Measurements from ENCODE around the gene GNB2. TPM values are rescaled to one million over a fixed set of nuclear protein-coding genes. Genes with fewer than 3 reads are reported as not detected.

The GNB2 gene
- polyA plus RNA-seq, 1 donor = 193 TPM

DNA sequence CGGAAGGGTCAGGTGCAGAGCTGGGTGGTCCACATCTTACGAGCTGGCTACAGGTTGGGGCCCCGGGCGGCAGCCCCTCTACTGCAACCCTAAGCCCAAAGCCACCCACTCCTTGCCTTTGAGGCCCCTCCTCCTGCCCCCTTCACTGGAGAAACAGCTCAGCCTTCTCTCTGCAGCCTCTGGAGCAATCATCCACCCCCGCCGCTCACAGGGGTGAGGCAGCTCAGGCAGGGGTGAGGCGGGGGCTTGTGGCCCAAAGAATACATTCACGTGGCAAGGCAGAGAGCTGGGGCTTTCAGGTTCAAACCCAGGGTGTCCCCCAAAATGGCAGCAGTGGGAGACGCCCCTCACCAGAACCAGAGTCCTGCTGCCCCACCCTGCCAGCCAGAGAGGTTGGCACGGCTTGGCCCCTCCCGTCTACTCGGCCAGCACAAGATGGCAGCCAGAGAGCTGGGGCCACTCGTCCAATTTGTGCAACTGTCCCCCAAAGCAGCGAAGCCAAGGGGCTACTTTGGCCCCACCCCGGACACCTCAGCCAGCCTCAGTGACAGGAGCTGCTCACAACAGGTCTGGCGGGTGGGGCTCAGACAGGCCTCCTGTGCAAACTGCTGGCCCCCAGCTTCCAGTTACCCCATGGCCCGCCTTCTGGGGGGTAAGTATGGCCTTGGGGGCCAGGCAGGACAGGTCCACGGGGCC, 7.2 kb downstream of the GNB2 start:
- no peak overlapping the region for H3K4me3 ChIP-seq (ENCODE audit: low read length)
- peaks cover 33% of the 10 kb centered on the region for H3K4me1 ChIP-seq (ENCODE audit: control insufficient read depth, insufficient read depth, low read length)
- H3K27ac ChIP-seq (ENCODE audit: low read length) = no peak overlapping the region

GRCh38 chr7:100681491-100682227, 8.1 kb downstream of the GNB2 start:
- Histone ChIP-seq H3K27me3 (ENCODE audit: control insufficient read depth, insufficient read depth, low read length) (no peaks in the 10 kb centered on the region), H3K36me3 (ENCODE audit: control insufficient read depth, insufficient read depth, low read length) (peaks cover 97% of the 10 kb centered on the region), H3K27ac (ENCODE audit: low read length) (no peak overlapping the region), H3K9me3 (ENCODE audit: control insufficient read depth, low read depth, low read length) (peaks cover 3% of the 10 kb centered on the region), H3K4me3 (ENCODE audit: low read length) (no peak overlapping the region), H3K4me1 (ENCODE audit: control insufficient read depth, insufficient read depth, low read length) (peaks cover 30% of the 10 kb centered on the region)
- WGBS (ENCODE audit: insufficient coverage, low lambda C conversion rate) = no CpG with 5 or more reads among the region's 29 CpGs
- DNase-seq = peak in 1 of 2 donors; percentile 10

More for the DNA sequence above, 7.2 kb downstream of the GNB2 start:
- 100% methylated on average over 1 of the region's 18 CpGs for WGBS (ENCODE audit: insufficient coverage, low lambda C conversion rate)
- H3K27me3 ChIP-seq (ENCODE audit: control insufficient read depth, insufficient read depth, low read length) = no peaks in the 10 kb centered on the region
- peak in 1 of 2 donors; percentile 25 for DNase-seq
- peaks cover 3% of the 10 kb centered on the region for H3K9me3 ChIP-seq (ENCODE audit: control insufficient read depth, low read depth, low read length)
- H3K36me3 ChIP-seq (ENCODE audit: control insufficient read depth, insufficient read depth, low read length) = peaks cover 91% of the 10 kb centered on the region

- Histone ChIP-seq H3K27ac (ENCODE audit: low read length) (no peak overlapping the region), H3K9me3 (ENCODE audit: control insufficient read depth, low read depth, low read length) (peaks cover 3% of the 10 kb centered on the region), H3K4me1 (ENCODE audit: control insufficient read depth, insufficient read depth, low read length) (peaks cover 27% of the 10 kb centered on the region), H3K27me3 (ENCODE audit: control insufficient read depth, insufficient read depth, low read length) (no peaks in the 10 kb centered on the region), H3K4me3 (ENCODE audit: low read length) (no peak overlapping the region), H3K36me3 (ENCODE audit: control insufficient read depth, insufficient read depth, low read length) (peaks cover 97% of the 10 kb centered on the region)
- DNase-seq = no peak
- WGBS (ENCODE audit: insufficient coverage, low lambda C conversion rate) = 100% methylated on average over 1 of the region's 25 CpGs
These were observed 8.7 kb downstream of the GNB2 start for GRCh38 chr7:100682228-100682741.

GRCh38 chr7:100682991-100683658, 9.6 kb downstream of the GNB2 start:
- DNase-seq = no peak

GRCh38 chr7:100683659-100684533, 10.4 kb downstream of the GNB2 start:
- Histone ChIP-seq H3K4me1 (ENCODE audit: control insufficient read depth, insufficient read depth, low read length) (peaks cover 13% of the 10 kb centered on the region), H3K4me3 (ENCODE audit: low read length) (no peak overlapping the region), H3K27ac (ENCODE audit: low read length) (no peak overlapping the region), H3K9me3 (ENCODE audit: control insufficient read depth, low read depth, low read length) (no peaks in the 10 kb centered on the region), H3K36me3 (ENCODE audit: control insufficient read depth, insufficient read depth, low read length) (peaks cover 97% of the 10 kb centered on the region), H3K27me3 (ENCODE audit: control insufficient read depth, insufficient read depth, low read length) (no peaks in the 10 kb centered on the region)
- no peak for DNase-seq
- no CpG with 5 or more reads among the region's 37 CpGs for WGBS (ENCODE audit: insufficient coverage, low lambda C conversion rate)

More at GRCh38 chr7:100682991-100683658, 9.6 kb downstream of the GNB2 start:
- Histone ChIP-seq H3K36me3 (ENCODE audit: control insufficient read depth, insufficient read depth, low read length) (peaks cover 97% of the 10 kb centered on the region), H3K4me3 (ENCODE audit: low read length) (no peak overlapping the region), H3K9me3 (ENCODE audit: control insufficient read depth, low read depth, low read length) (peaks cover 3% of the 10 kb centered on the region), H3K27me3 (ENCODE audit: control insufficient read depth, insufficient read depth, low read length) (no peaks in the 10 kb centered on the region), H3K4me1 (ENCODE audit: control insufficient read depth, insufficient read depth, low read length) (peaks cover 20% of the 10 kb centered on the region), H3K27ac (ENCODE audit: low read length) (no peak overlapping the region)
- no CpG with 5 or more reads among the region's 28 CpGs for WGBS (ENCODE audit: insufficient coverage, low lambda C conversion rate)

- Histone ChIP-seq H3K9me3 (ENCODE audit: control insufficient read depth, low read depth, low read length) (no peaks in the 10 kb centered on the region), H3K27me3 (ENCODE audit: control insufficient read depth, insufficient read depth, low read length) (no peaks in the 10 kb centered on the region), H3K4me3 (ENCODE audit: low read length) (no peak overlapping the region), H3K36me3 (ENCODE audit: control insufficient read depth, insufficient read depth, low read length) (peaks cover 98% of the 10 kb centered on the region), H3K4me1 (ENCODE audit: control insufficient read depth, insufficient read depth, low read length) (peaks cover 6% of the 10 kb centered on the region), H3K27ac (ENCODE audit: low read length) (no peak overlapping the region)
- no CpG with 5 or more reads among the region's 16 CpGs for WGBS (ENCODE audit: insufficient coverage, low lambda C conversion rate)
- no peak for DNase-seq
These were observed 11.0 kb downstream of the GNB2 start for GRCh38 chr7:100684534-100685042.

GRCh38 chr7:100685049-100685605, 11.6 kb downstream of the GNB2 start:
- Histone ChIP-seq H3K27me3 (ENCODE audit: control insufficient read depth, insufficient read depth, low read length) (no peaks in the 10 kb centered on the region), H3K27ac (ENCODE audit: low read length) (no peak overlapping the region), H3K9me3 (ENCODE audit: control insufficient read depth, low read depth, low read length) (no peaks in the 10 kb centered on the region), H3K36me3 (ENCODE audit: control insufficient read depth, insufficient read depth, low read length) (peaks cover 95% of the 10 kb centered on the region), H3K4me1 (ENCODE audit: control insufficient read depth, insufficient read depth, low read length) (peaks cover under 1% of the 10 kb centered on the region), H3K4me3 (ENCODE audit: low read length) (no peak overlapping the region)
- no peak for DNase-seq
- no CpG with 5 or more reads among the region's 18 CpGs for WGBS (ENCODE audit: insufficient coverage, low lambda C conversion rate)

DNA sequence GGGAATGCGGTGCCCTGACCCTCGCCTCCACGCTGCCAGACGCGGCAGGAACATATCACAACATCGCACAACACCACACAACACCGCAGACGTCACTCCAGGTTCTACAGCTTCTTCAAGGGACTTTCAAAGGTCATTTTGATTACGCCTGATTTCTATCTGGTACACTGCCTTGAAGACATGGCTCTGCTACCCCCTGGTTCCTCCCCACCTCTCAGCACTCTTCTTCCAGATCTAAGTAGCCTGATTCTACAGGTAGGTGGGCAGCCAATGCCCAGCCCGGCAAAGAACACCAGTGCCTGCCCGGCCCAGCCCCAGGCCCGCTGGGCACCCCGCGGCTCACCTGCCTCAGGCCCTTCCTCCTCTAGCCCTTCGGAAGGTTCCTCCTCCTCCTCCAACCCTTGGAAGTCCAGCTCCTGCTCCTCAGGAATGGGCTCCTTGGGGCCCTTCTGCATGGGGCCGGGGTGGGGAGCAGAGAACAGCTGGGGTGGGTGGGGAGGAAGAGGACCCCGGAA, 12.1 kb downstream of the GNB2 start:
- Histone ChIP-seq H3K4me1 (ENCODE audit: control insufficient read depth, insufficient read depth, low read length) (peaks cover under 1% of the 10 kb centered on the region), H3K36me3 (ENCODE audit: control insufficient read depth, insufficient read depth, low read length) (peaks cover 90% of the 10 kb centered on the region), H3K27ac (ENCODE audit: low read length) (no peak overlapping the region), H3K4me3 (ENCODE audit: low read length) (no peak overlapping the region), H3K27me3 (ENCODE audit: control insufficient read depth, insufficient read depth, low read length) (no peaks in the 10 kb centered on the region), H3K9me3 (ENCODE audit: control insufficient read depth, low read depth, low read length) (no peaks in the 10 kb centered on the region)
- DNase-seq = no peak
- no CpG with 5 or more reads among the region's 17 CpGs for WGBS (ENCODE audit: insufficient coverage, low lambda C conversion rate)

DNA sequence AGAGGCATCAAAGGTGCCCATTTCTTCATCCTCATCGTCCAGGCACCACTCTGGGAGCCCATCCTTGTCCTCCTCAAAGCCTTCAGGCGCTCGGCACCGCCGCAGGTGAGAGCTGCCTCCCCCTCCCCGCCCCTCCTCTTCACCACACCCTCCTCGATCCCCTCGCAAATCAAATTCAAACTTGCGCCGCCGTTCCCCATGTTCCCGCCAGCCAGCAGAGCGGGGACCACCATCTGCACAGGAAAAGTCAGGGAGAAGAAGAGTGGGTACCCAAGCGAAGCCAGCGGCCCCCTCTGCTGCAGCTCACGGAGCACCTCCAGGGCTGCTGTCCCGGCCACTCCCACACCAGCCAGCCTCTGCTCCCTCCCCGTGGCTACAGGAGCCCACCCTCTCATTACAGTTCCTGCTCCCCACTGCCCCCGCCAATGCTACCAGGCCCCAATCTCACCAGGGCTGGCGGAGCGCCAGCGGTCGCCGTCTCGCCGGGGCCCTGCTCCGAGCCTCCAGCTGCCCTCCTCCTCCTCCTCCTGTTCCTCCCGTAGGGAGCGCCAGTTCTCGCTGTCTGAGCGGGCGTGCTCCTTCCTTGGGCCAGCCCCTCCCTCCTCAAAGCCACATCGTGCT, 12.8 kb downstream of the GNB2 start:
- peaks cover 7% of the 10 kb centered on the region for H3K4me1 ChIP-seq (ENCODE audit: control insufficient read depth, insufficient read depth, low read length)
- no peak overlapping the region for H3K4me3 ChIP-seq (ENCODE audit: low read length)
- H3K27ac ChIP-seq (ENCODE audit: low read length) = no peak overlapping the region
- no peak for DNase-seq
- no CpG with 5 or more reads among the region's 33 CpGs for WGBS (ENCODE audit: insufficient coverage, low lambda C conversion rate)
- H3K36me3 ChIP-seq (ENCODE audit: control insufficient read depth, insufficient read depth, low read length) = peaks cover 90% of the 10 kb centered on the region
- no peaks in the 10 kb centered on the region for H3K9me3 ChIP-seq (ENCODE audit: control insufficient read depth, low read depth, low read length)
- H3K27me3 ChIP-seq (ENCODE audit: control insufficient read depth, insufficient read depth, low read length) = no peaks in the 10 kb centered on the region

Data from large intestine (tissue), 3 donors.